MCF 10A (cell line): ENCODE results near the gene BEST1. TPM values are rescaled to one million over a fixed set of nuclear protein-coding genes. Genes with fewer than 3 reads are reported as not detected.
A peak's percentile ranks its signal among the peaks of the same experiment; 100 is the strongest.

Source experiments
- BruUV-seq: library from RNA; stranded (reverse); fragments of 400-500 nt; replicated peaks from 2 replicates; lab custom pipeline; 2021; lab: Mats Ljungman, UMichigan
- CTCF ChIA-PET: fragments of 300-600 bp; sonication (Branson Sonifier 250); formaldehyde crosslinking; extraction: SDS; loops from one replicate; lab custom pipeline; 2021; ENCODE audit warnings: antibody characterized with exemption, inconsistent platforms; lab: Yijun Ruan, JAX
- POLR2A ChIA-PET: fragments of 300-600, 350-650 bp; sonication (Branson Sonifier 250); formaldehyde crosslinking; extraction: SDS; loops from one replicate; lab custom pipeline; 2020; ENCODE audit warnings: antibody characterized with exemption, inconsistent platforms; lab: Yijun Ruan, JAX
- DNase-seq: peaks from one replicate; pipeline ENCODE4 v3.0.0-alpha.2; 2018; ENCODE audit not compliant: unreplicated experiment
- H3K27ac Mint-ChIP-seq: one replicate; pipeline ENCODE4 v1.8.0; 2022; ENCODE audit warnings: mild to moderate bottlenecking, low read depth, mixed read lengths; ENCODE audit not compliant: unreplicated experiment
- H3K27me3 Mint-ChIP-seq: one replicate; pipeline ENCODE4 v1.8.0; 2022; ENCODE audit warnings: mixed read lengths; ENCODE audit not compliant: insufficient read depth, unreplicated experiment
- H3K36me3 Mint-ChIP-seq: one replicate; pipeline ENCODE4 v1.8.0; 2022; ENCODE audit warnings: mild to moderate bottlenecking, moderate library complexity, mixed read lengths; ENCODE audit not compliant: insufficient read depth, unreplicated experiment
- H3K4me1 Mint-ChIP-seq: one replicate; pipeline ENCODE4 v1.8.0; 2022; ENCODE audit warnings: mixed read lengths; ENCODE audit not compliant: insufficient read depth, unreplicated experiment
- H3K4me3 Mint-ChIP-seq: one replicate; pipeline ENCODE4 v1.8.0; 2022; ENCODE audit warnings: mild to moderate bottlenecking, moderate library complexity, mixed read lengths; ENCODE audit not compliant: unreplicated experiment
- H3K9me3 Mint-ChIP-seq: one replicate; pipeline ENCODE4 v1.8.0; 2022; ENCODE audit warnings: mixed read lengths; ENCODE audit not compliant: unreplicated experiment
- CTCF ChIP-seq: fragments of 200-600 bp; IDR thresholded peaks from one replicate; pipeline ENCODE4 v1.8.0; 2022; ENCODE audit warnings: antibody characterized with exemption, mild to moderate bottlenecking; ENCODE audit not compliant: unreplicated experiment
- intact Hi-C: fragments of 100-400 bp; cut with micrococcal nuclease; formaldehyde crosslinking; loops from 2 replicates; pipeline ENCODE4 v1.14.1; 2022
- total RNA-seq: library from RNA; stranded (reverse); gene quantifications from 2 replicates; pipeline ENCODE4 v1.2.3, GENCODE V29; 2022

The BEST1 gene
- total RNA-seq, 1 experiment from 2014 or later: 2.5 TPM

GRCh38 chr11:61985869-61986268 is 35.7 kb downstream of the BEST1 start:
- H3K9me3 Mint-ChIP-seq: peaks cover 29% of the 10 kb centered on the region
- BruUV-seq: no TSS peak
- ChIA-PET CTCF (interaction anchor here (0.5 to 1.3 kb wide), 5 partner anchors 13 to 123 kb away, joined by 3 to 5 read pairs (median 3); no protein-coding TSS in a partner anchor), POLR2A (interaction anchor here (1.2 to 27.4 kb wide), 3 partner anchors 13 to 52 kb away, joined by 3 to 1703 read pairs (median 216); partner anchors contain the start of gene FTH1)
- H3K36me3 Mint-ChIP-seq: no peaks in the 10 kb centered on the region
- H3K4me1 Mint-ChIP-seq: peaks cover 5% of the 10 kb centered on the region
- H3K27ac Mint-ChIP-seq: no peak overlapping the region
- H3K27me3 Mint-ChIP-seq: no peaks in the 10 kb centered on the region
- H3K4me3 Mint-ChIP-seq: no peak overlapping the region
- TF ChIP-seq CTCF: no peak
- intact Hi-C loops: no loop called here
- DNase-seq: no peak

GRCh38 chr11:61994981-61995380 is 44.8 kb downstream of the BEST1 start:
- no peak for DNase-seq
- Mint-ChIP-seq H3K9me3 (peaks cover 7% of the 10 kb centered on the region), H3K4me1 (peaks cover 6% of the 10 kb centered on the region), H3K4me3 (no peak overlapping the region), H3K36me3 (peaks cover 20% of the 10 kb centered on the region), H3K27me3 (no peaks in the 10 kb centered on the region), H3K27ac (no peak overlapping the region)
- no TSS peak for BruUV-seq
- intact Hi-C loops: no loop called here
- ChIA-PET POLR2A (interaction anchor here (0.9 to 17.3 kb wide), 4 partner anchors 13 to 31 kb away, joined by 3 to 216 read pairs (median 6); partner anchors contain the start of gene FTH1), CTCF (no interaction called here)
- no peak for TF ChIP-seq CTCF

- Mint-ChIP-seq H3K4me3 (no peak overlapping the region), H3K27me3 (no peaks in the 10 kb centered on the region), H3K36me3 (peaks cover 20% of the 10 kb centered on the region), H3K4me1 (peaks cover 6% of the 10 kb centered on the region), H3K9me3 (peaks cover 7% of the 10 kb centered on the region), H3K27ac (no peak overlapping the region)
- ChIA-PET POLR2A (interaction anchor here (0.9 to 17.3 kb wide), 4 partner anchors 13 to 28 kb away, joined by 3 to 216 read pairs (median 4); partner anchors contain the start of gene FTH1), CTCF (interaction anchor here (0.6 kb wide), 1 partner anchor 15 kb away, joined by 4 read pairs; no protein-coding TSS in a partner anchor)
- no peak for DNase-seq
- intact Hi-C loops: no loop called here
- no TSS peak for BruUV-seq
- no peak for TF ChIP-seq CTCF
Observed at GRCh38 chr11:61996933-61997332, 46.8 kb downstream of the BEST1 start.

- Mint-ChIP-seq H3K27me3 (no peaks in the 10 kb centered on the region), H3K4me1 (peaks cover 6% of the 10 kb centered on the region), H3K4me3 (no peak overlapping the region), H3K36me3 (peaks cover 20% of the 10 kb centered on the region), H3K9me3 (peaks cover 7% of the 10 kb centered on the region), H3K27ac (peak overlapping the region; percentile 96)
- no peak for TF ChIP-seq CTCF
- BruUV-seq: TSS peak; percentile 33
- DNase-seq: peak; percentile 74
- intact Hi-C loops: no loop called here
- CTCF ChIA-PET: interaction anchor here (0.6 to 1.3 kb wide), 6 partner anchors 13 to 108 kb away, joined by 3 to 5 read pairs (median 4); no protein-coding TSS in a partner anchor
- POLR2A ChIA-PET: interaction anchor here (0.7 to 2.6 kb wide), 9 partner anchors 8 to 37 kb away, joined by 3 to 32 read pairs (median 5); partner anchors contain the start of gene FTH1
Observed at GRCh38 chr11:61999141-61999975, 49.2 kb downstream of the BEST1 start.
